ENCODE measurements around the gene ATP8A2. TPM values are rescaled to one million over a fixed set of nuclear protein-coding genes. Genes with fewer than 3 reads are reported as not detected.

ATP8A2 gene
- total and polyA plus RNA-seq, 2 of the 4 experiments (the other 2 are of a cell fraction), result 0.02 to 0.18 TPM

GRCh38 chr13:25765266-25765665, 393.5 kb downstream of the ATP8A2 start:
- H3K4me1 ChIP-seq (ENCODE audit: control insufficient read depth, insufficient read depth, low read length), result no peaks in the 10 kb centered on the region
- DNase-seq (no peak), ATAC-seq (ENCODE audit: low read depth) (no peak)
- CTCF ChIA-PET, result no interaction called here
- no peak overlapping the region for H2BK15ac ChIP-seq (ENCODE audit: low read depth, low read length)
- H3K56ac ChIP-seq (ENCODE audit: extremely low read depth, insufficient read depth, low read length), result no peak overlapping the region
- POLR2A ChIA-PET (ENCODE audit: unreplicated experiment), result no interaction called here
- no peak overlapping the region for H3K23ac ChIP-seq (ENCODE audit: low read depth, low read length)
- H3K9ac ChIP-seq (ENCODE audit: low read depth, low read length), result no peak overlapping the region
- H3K9me1 ChIP-seq (ENCODE audit: insufficient read depth, low read length), result no peaks in the 10 kb centered on the region
- no peaks in the 10 kb centered on the region for H3K79me1 ChIP-seq (ENCODE audit: low read depth in 1 of 2, low read length in 2 of 2)
- intact Hi-C loops (cut with micrococcal nuclease), result no loop called here
- H3K36me3 ChIP-seq (ENCODE audit: control insufficient read depth, insufficient read depth, low read length), result no peaks in the 10 kb centered on the region
- dilution Hi-C loops (cut with HindIII; ENCODE audit: low sequenced_read_pairs, unreplicated experiment), result no loop called here
- H2AFZ ChIP-seq (replicated peaks; ENCODE audit: low read length, poor library complexity), result no peak overlapping the region
- no peak for TF ChIP-seq FOS (IDR thresholded peaks at IDR 0.05; ENCODE audit: low read depth, low read length)
- no peak for TF ChIP-seq USF2 (IDR thresholded peaks at IDR 0.05; ENCODE audit: low read depth, low read length)
- no peak for TF ChIP-seq RFX5 (IDR thresholded peaks at IDR 0.05; ENCODE audit: low read depth, low read length)
- no peak for TF ChIP-seq MAZ (IDR thresholded peaks at IDR 0.05; ENCODE audit: borderline replicate concordance, low read depth, low read length)
- H3K4me2 ChIP-seq (ENCODE audit: low read depth, low read length), result no peak overlapping the region
- no peak overlapping the region for H2BK5ac ChIP-seq (ENCODE audit: low read depth, low read length, poor library complexity, severe bottlenecking)
- no peak overlapping the region for H4K5ac ChIP-seq (ENCODE audit: low read depth, low read length)
- no peaks in the 10 kb centered on the region; the same call in 1 of the 2 replicates for H3K9me3 ChIP-seq (ENCODE audit: control insufficient read depth, insufficient read depth, low read length)
- H4K20me1 ChIP-seq (ENCODE audit: insufficient read depth, low read length), result no peaks in the 10 kb centered on the region
- H4K91ac ChIP-seq (ENCODE audit: insufficient read depth, low read depth, low read length), result no peak overlapping the region
- no peak overlapping the region for H2BK20ac ChIP-seq (ENCODE audit: low read depth, low read length)
- BruUV-seq (replicated peaks), result no TSS peak
- no peak overlapping the region for H3K18ac ChIP-seq (ENCODE audit: low read depth, low read length)
- H3K4me3 ChIP-seq (ENCODE audit: insufficient read depth, low read depth, low read length), result no peak overlapping the region
- H3K27me3 ChIP-seq (ENCODE audit: control insufficient read depth, insufficient read depth, low read length), result no peaks in the 10 kb centered on the region
- H2AK9ac ChIP-seq (replicated peaks; ENCODE audit: low read depth, low read length, poor library complexity), result no peak overlapping the region
- in situ Hi-C loops (cut with MboI; ENCODE audit: low sequenced_read_pairs), result no loop called here
- H3K27ac ChIP-seq (ENCODE audit: insufficient read depth, low read length), result no peak overlapping the region
- no peak overlapping the region for H2AK5ac ChIP-seq (ENCODE audit: low read depth, low read length)
- H2BK120ac ChIP-seq (ENCODE audit: low read depth, low read length), result no peak overlapping the region
- H4K8ac ChIP-seq (ENCODE audit: low read depth in 2 of 2, low read length in 2 of 2), result no peak overlapping the region
- H3K14ac ChIP-seq (replicated peaks; ENCODE audit: low read depth, low read length), result no peak overlapping the region
- H3K4ac ChIP-seq (ENCODE audit: low read depth, low read length), result no peak overlapping the region
- WGBS, 2 experiments (ENCODE audit: extremely low coverage in 2 of 2, insufficient read length in 1 of 2), result no CpG with 5 or more reads among the region's 2 CpGs
